ENCODE results near the gene DNAJC15. TPM values are rescaled to one million over a fixed set of nuclear protein-coding genes. Genes with fewer than 3 reads are reported as not detected.

Gene DNAJC15
- total RNA-seq, 2 donors from 2014 or later: 29.7 to 46.9 TPM

DNA sequence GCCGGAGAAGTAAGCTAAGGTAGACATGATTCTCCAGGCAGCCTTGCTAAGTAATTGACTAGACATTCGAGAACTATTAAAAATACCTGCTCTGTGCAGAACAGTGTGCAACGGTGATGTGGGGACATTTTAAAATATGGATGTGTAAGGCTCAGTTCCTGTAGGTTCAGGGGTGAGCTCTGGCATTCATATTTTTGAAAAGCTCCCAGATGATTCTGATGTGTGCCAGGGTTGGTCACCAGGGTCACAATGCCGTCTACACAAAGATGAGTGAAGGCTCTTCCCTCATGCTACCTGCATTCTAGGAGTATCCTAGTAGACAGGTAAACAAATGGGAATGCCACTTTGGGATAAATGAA lies 30.6 kb upstream of the DNAJC15 start:
- peaks cover 19% of the 10 kb centered on the region for H3K4me1 ChIP-seq (ENCODE audit: control insufficient read depth, insufficient read depth, low read length)
- H3K4me1 Mint-ChIP-seq: peaks cover 54% of the 10 kb centered on the region
- no peaks in the 10 kb centered on the region for H3K9me3 ChIP-seq (ENCODE audit: control insufficient read depth, low read length)
- no peak overlapping the region for H3K27ac ChIP-seq (ENCODE audit: low read depth, low read length)
- H3K27me3 ChIP-seq (ENCODE audit: control insufficient read depth, insufficient read depth, low read length, poor library complexity, severe bottlenecking): no peaks in the 10 kb centered on the region
- peak overlapping the region; percentile 11 for H3K9ac ChIP-seq (ENCODE audit: extremely low read depth, low read length, poor library complexity, severe bottlenecking)
- peak overlapping the region; percentile 68 for H3K4me3 Mint-ChIP-seq
- no peaks in the 10 kb centered on the region for H3K36me3 Mint-ChIP-seq (ENCODE audit: low read depth)
- peaks cover 3% of the 10 kb centered on the region for H3K36me3 ChIP-seq (ENCODE audit: control insufficient read depth, insufficient read depth, low read length)
- H3K4me3 ChIP-seq (ENCODE audit: low read length): peak overlapping the region; percentile 92
- WGBS, 2 experiments (ENCODE audit: insufficient coverage in 1 of 2, insufficient read length in 1 of 2): 77 to 95% methylated on average over 4 of the region's 4 CpGs
- H3K9me3 Mint-ChIP-seq: no peaks in the 10 kb centered on the region
- TF ChIP-seq, protein P1, sequence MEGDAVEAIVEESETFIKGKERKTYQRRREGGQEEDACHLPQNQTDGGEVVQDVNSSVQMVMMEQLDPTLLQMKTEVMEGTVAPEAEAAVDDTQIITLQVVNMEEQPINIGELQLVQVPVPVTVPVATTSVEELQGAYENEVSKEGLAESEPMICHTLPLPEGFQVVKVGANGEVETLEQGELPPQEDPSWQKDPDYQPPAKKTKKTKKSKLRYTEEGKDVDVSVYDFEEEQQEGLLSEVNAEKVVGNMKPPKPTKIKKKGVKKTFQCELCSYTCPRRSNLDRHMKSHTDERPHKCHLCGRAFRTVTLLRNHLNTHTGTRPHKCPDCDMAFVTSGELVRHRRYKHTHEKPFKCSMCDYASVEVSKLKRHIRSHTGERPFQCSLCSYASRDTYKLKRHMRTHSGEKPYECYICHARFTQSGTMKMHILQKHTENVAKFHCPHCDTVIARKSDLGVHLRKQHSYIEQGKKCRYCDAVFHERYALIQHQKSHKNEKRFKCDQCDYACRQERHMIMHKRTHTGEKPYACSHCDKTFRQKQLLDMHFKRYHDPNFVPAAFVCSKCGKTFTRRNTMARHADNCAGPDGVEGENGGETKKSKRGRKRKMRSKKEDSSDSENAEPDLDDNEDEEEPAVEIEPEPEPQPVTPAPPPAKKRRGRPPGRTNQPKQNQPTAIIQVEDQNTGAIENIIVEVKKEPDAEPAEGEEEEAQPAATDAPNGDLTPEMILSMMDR (conservative IDR thresholded peaks at IDR 0.05): no peak
- H3K27ac Mint-ChIP-seq: peak overlapping the region; percentile 92
- no peak for DNase-seq
- H3K27me3 Mint-ChIP-seq (ENCODE audit: insufficient read depth): peaks cover 14% of the 10 kb centered on the region

DNA sequence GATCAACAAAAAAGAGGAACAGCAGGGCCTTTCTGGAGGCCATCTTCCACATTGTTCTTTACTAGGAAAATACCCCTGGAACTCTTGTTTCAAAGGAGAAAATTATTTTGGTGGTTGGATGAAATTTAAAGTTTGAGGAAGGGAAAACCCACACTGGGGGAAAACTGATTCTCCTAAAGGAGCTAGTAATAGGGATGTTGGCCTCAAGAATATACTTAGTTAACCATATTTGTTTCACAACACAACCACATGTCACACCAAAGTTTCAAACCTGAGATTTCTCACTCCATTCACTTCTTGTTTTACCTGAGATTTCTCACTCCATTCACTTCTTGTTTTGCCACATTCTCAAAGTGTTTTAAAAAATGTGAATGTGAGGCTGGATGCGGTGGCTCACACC lies 28.5 kb upstream of the DNAJC15 start:
- Histone ChIP-seq H3K4me3 (ENCODE audit: low read length) (no peak overlapping the region), H3K9me3 (ENCODE audit: control insufficient read depth, low read length) (no peaks in the 10 kb centered on the region), H3K4me1 (ENCODE audit: control insufficient read depth, insufficient read depth, low read length) (peaks cover 17% of the 10 kb centered on the region), H3K36me3 (ENCODE audit: control insufficient read depth, insufficient read depth, low read length) (no peaks in the 10 kb centered on the region), H3K27ac (ENCODE audit: low read depth, low read length) (no peak overlapping the region), H3K9ac (ENCODE audit: extremely low read depth, low read length, poor library complexity, severe bottlenecking) (no peak overlapping the region), H3K27me3 (ENCODE audit: control insufficient read depth, insufficient read depth, low read length, poor library complexity, severe bottlenecking) (no peaks in the 10 kb centered on the region)
- Mint-ChIP-seq H3K9me3 (no peaks in the 10 kb centered on the region), H3K36me3 (ENCODE audit: low read depth) (no peaks in the 10 kb centered on the region), H3K4me3 (no peak overlapping the region), H3K27me3 (ENCODE audit: insufficient read depth) (peaks cover 14% of the 10 kb centered on the region), H3K27ac (no peak overlapping the region), H3K4me1 (peaks cover 54% of the 10 kb centered on the region)
- TF ChIP-seq, protein P1 (conservative IDR thresholded peaks at IDR 0.05): no peak
- no peak for DNase-seq
- 100% methylated on average over 1 of the region's 1 CpG; no CpG with 5 or more reads in 1 of the 2 experiments for WGBS, 2 experiments (ENCODE audit: insufficient coverage in 1 of 2, insufficient read length in 1 of 2)

DNA sequence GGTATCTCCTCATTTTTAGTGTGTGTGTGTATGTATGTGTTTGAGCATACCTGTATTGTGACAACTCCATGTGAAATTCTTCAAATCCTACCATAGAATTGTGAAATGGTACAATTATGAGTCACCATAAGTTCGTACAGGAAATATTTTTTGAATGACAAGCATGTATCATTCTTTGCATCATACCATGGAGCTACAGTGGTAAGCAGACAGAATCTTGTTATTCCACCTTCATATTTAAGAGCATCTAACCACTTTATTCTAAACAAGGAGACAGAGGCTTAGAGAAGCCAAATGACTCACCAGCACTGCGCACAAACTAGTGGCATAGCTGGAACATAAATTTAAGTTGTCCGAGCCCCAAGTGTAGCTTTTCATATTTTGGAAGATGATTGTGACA lies 26.8 kb upstream of the DNAJC15 start:
- Mint-ChIP-seq H3K4me1 (peaks cover 39% of the 10 kb centered on the region), H3K36me3 (ENCODE audit: low read depth) (no peaks in the 10 kb centered on the region), H3K27me3 (ENCODE audit: insufficient read depth) (peaks cover 14% of the 10 kb centered on the region), H3K27ac (no peak overlapping the region), H3K9me3 (no peaks in the 10 kb centered on the region), H3K4me3 (no peak overlapping the region)
- H3K4me1 ChIP-seq (ENCODE audit: control insufficient read depth, insufficient read depth, low read length): peaks cover 17% of the 10 kb centered on the region
- H3K9me3 ChIP-seq (ENCODE audit: control insufficient read depth, low read length): no peaks in the 10 kb centered on the region
- WGBS, 2 experiments (ENCODE audit: insufficient coverage in 1 of 2, insufficient read length in 1 of 2): 72 to 82% methylated on average over 2 to 3 of the region's 3 CpGs
- TF ChIP-seq, protein P1 (conservative IDR thresholded peaks at IDR 0.05): no peak
- no peak overlapping the region for H3K27ac ChIP-seq (ENCODE audit: low read depth, low read length)
- H3K27me3 ChIP-seq (ENCODE audit: control insufficient read depth, insufficient read depth, low read length, poor library complexity, severe bottlenecking): no peaks in the 10 kb centered on the region
- H3K9ac ChIP-seq (ENCODE audit: extremely low read depth, low read length, poor library complexity, severe bottlenecking): no peak overlapping the region
- no peak overlapping the region for H3K4me3 ChIP-seq (ENCODE audit: low read length)
- H3K36me3 ChIP-seq (ENCODE audit: control insufficient read depth, insufficient read depth, low read length): no peaks in the 10 kb centered on the region
- no peak for DNase-seq

Data from endodermal cell (in vitro differentiated cells).